DMS 273 treated with DMSO at 0.1 percent for 48 hours (cell line): ENCODE measurements around the gene DBNDD1.
A peak's percentile ranks its signal among the peaks of the same experiment; 100 is the strongest.
"Not testable (repeated sequence)": the region's sequence is repeated elsewhere in the genome, so short reads cannot be mapped to it uniquely, and the experiment has no call there.

Experiments used
- DNase-seq: peaks from one replicate; lab custom pipeline; 2025; lab: John Stamatoyannopoulos, UW

Gene DBNDD1

GRCh38 chr16:90011508-90011819 is 7.8 kb downstream of the DBNDD1 start:
- no peak for DNase-seq

GRCh38 chr16:90010676-90011507 is 8.4 kb downstream of the DBNDD1 start:
- no peak for DNase-seq

GRCh38 chr16:90009172-90009899 is 9.9 kb downstream of the DBNDD1 start:
- no peak for DNase-seq

- no peak for DNase-seq
These were observed 10.5 kb downstream of the DBNDD1 start for GRCh38 chr16:90008708-90009145.

- DNase-seq, result not testable (repeated sequence)
These were observed 11.5 kb downstream of the DBNDD1 start for GRCh38 chr16:90007635-90008234.

GRCh38 chr16:90007015-90007414 is 12.2 kb downstream of the DBNDD1 start:
- no peak for DNase-seq

GRCh38 chr16:90005956-90006663 is 13.1 kb downstream of the DBNDD1 start:
- no peak for DNase-seq

- no peak for DNase-seq
These were observed 14.7 kb downstream of the DBNDD1 start for GRCh38 chr16:90004577-90004976.

- DNase-seq, result no peak
These were observed 16.5 kb downstream of the DBNDD1 start for GRCh38 chr16:90002759-90003158.

GRCh38 chr16:90001761-90002503 is 17.3 kb downstream of the DBNDD1 start:
- no peak for DNase-seq

- no peak for DNase-seq
These were observed 18.4 kb downstream of the DBNDD1 start for GRCh38 chr16:90000733-90001427.

- DNase-seq, result no peak
These were observed 19.3 kb downstream of the DBNDD1 start for GRCh38 chr16:89999831-90000574.

GRCh38 chr16:89996178-89996489 is 23.1 kb downstream of the DBNDD1 start:
- DNase-seq, result no peak

- DNase-seq, result not testable (repeated sequence)
These were observed 23.6 kb downstream of the DBNDD1 start for GRCh38 chr16:89995475-89996177.

GRCh38 chr16:89994721-89995474 is 24.4 kb downstream of the DBNDD1 start:
- DNase-seq, result peak; percentile 17

- no peak for DNase-seq
These were observed 24.9 kb downstream of the DBNDD1 start for GRCh38 chr16:89994389-89994720.

GRCh38 chr16:89993971-89994370 is 25.3 kb downstream of the DBNDD1 start:
- DNase-seq, result no peak

- DNase-seq, result no peak
These were observed 25.9 kb downstream of the DBNDD1 start for GRCh38 chr16:89993377-89993776.

- no peak for DNase-seq
These were observed 28.5 kb downstream of the DBNDD1 start for GRCh38 chr16:89990799-89991198.
